Measurements from ENCODE around the gene ZNF169.
A peak's percentile ranks its signal among the peaks of the same experiment; 100 is the strongest.
"Not testable (repeated sequence)": the region's sequence is repeated elsewhere in the genome, so short reads cannot be mapped to it uniquely, and the experiment has no call there.

Gene ZNF169

GRCh38 chr9:94259077-94259862, at the start of gene ZNF169:
Gene ZNF169, plus strand, starts transcription at chr9:94259298. Its CDS starts 19,515 bp downstream, at chr9:94278813.
- peak; percentile 38 for DNase-seq

- DNase-seq = no peak
Observed at GRCh38 chr9:94210616-94211603, 48.2 kb upstream of the ZNF169 start.

- no peak for DNase-seq
Observed at GRCh38 chr9:94212091-94212490, 47.0 kb upstream of the ZNF169 start.

- DNase-seq = no peak
Observed at GRCh38 chr9:94212531-94212930, 46.6 kb upstream of the ZNF169 start.

DNA sequence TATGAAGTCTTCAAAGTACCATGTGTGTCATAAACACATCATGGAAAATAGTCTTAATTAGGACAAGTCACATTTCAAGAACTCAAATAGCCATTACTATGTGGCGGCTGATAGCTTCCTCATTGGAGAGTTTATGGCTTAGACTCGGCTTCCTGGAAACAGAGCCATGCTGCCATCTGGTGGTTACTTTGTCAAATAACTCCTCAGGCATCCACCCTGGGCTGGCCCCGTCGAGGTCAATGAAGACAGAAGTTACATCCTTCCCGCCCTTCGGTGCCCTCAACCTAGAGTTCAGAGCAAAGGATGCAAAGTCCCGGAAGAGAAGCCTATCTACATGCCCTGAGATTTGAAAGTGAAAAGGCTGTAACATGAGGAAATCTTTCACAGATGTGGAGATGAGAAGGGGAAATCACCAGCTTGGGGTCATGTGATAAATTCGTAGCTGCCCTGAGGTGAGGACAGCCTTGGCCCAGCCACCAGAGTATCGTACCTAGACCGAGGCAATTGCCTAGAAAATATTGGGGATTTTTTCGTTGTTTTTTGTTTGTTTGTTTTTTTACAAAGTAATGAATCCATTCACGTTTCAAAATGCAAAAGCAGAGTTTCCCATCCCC, 45.5 kb upstream of the ZNF169 start:
- peak; percentile 8 for DNase-seq

DNA sequence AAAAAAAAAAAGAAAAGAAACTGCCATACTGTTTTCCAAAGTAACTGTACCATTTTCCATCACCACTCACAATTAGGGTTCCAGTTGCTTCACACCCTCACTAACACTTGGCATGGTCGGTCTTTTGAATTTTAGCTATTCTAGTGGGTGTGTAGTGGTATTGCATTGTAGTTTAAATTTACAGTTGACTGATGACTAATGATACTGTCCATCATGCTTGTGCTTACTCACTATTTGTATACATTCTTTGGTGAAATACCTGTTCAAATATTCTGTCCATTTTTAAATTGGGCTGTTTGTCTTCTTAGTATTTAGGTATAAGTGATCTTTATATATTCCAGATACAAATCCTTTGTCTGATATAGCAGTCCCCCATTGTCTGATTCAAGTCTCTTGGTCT, 36.2 kb upstream of the ZNF169 start:
- DNase-seq = no peak

GRCh38 chr9:94225413-94225812, 33.7 kb upstream of the ZNF169 start:
- not testable (repeated sequence) for DNase-seq

DNA sequence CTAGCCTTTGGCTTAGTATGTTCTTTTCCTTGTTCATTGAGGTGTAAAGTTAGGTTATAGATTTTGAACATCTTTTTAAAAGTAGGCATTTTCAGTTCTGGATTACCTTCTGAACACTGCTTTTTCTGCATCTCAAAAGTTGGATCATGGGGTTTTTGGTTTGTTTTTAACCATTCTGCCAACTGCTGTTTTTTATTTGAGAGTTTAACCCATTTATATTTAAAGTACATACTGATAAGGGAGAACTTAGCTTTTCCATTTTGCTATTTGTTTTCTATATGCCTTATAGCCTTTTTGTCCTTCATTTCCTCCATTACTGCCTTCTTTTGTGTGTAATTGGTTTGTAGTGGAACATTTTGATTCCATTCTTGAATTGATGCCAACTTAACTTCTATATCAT, 30.5 kb upstream of the ZNF169 start:
- DNase-seq = no peak

- DNase-seq = no peak
Observed at GRCh38 chr9:94232428-94232827, 26.7 kb upstream of the ZNF169 start.

- not testable (repeated sequence) for DNase-seq
Observed at GRCh38 chr9:94241098-94241497, 18.0 kb upstream of the ZNF169 start.

DNA sequence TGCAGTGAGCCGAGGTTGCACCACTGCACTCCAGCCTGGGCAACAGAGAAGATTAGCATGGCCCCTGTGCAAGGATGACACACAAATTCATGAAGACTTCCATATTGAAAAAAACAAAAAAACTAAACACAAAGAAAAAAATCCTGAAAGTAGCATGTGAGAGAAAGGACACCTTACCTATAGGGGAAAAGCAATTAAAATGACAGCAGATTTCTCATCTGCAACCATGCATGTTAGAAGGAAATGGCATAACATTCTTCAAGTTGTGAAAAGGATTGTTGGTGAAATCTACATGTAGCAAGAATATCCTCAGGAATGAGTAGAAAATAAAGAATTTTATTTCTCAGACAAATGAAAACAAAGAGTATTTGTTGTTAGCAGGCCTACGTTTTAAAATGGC, 13.4 kb upstream of the ZNF169 start:
- no peak for DNase-seq

DNA sequence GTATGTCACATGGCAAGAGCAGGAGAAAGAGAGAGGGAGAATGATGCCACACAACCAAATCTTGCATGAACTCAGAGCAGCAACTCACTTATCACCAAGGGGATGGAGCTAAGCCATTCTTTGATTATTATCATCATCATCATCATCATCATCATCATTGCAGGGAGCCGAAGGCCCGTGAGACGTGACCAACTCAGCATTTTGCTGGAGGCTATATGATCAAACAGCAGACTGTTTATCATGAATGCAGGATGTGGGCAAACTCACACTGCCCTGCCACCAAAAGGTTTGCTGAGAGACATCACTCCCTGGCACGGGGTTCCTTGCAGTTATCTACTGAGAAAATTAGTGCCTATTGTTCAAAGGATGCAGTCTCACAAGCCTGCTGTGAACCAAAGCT, 8.6 kb upstream of the ZNF169 start:
- no peak for DNase-seq

- DNase-seq = no peak
Observed at GRCh38 chr9:94256007-94256406, 3.1 kb upstream of the ZNF169 start.

DNA sequence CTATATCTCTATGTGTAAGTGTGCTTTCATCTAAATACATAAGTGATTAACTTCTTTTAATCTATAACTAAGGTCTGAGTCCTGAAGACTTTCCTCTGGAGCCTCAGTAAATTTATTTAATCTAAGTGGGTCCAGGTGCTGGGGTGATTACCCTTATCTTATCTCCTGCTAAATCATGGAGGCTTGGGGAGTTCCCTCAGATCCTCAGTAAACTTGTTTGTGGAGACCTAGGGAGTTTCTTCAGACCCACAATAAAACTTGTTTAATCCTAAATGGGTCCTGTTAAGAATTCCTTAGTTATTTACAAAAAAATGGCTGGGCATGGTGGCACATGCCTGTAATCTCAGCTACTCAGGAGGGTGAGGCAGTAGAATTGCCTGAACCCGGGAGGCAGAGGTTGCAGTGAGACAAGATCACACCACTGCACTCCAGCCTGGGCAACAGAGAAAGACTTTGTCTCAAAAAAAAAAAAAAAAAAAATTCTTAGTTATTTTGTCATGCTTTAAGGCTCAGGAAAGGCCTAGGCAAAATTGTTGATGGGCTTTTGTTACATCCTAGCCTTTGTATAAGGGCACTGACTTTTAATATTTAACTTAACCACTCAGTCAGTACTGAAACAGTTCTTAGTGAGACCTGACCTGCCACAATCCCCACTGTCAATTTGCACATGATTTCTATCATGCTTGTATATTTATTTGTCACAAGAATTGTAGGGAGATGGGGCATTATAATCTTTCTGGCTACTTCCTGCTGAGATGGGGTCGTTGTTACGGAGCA, 6.7 kb downstream of the ZNF169 start:
- not testable (repeated sequence) for DNase-seq

DNA sequence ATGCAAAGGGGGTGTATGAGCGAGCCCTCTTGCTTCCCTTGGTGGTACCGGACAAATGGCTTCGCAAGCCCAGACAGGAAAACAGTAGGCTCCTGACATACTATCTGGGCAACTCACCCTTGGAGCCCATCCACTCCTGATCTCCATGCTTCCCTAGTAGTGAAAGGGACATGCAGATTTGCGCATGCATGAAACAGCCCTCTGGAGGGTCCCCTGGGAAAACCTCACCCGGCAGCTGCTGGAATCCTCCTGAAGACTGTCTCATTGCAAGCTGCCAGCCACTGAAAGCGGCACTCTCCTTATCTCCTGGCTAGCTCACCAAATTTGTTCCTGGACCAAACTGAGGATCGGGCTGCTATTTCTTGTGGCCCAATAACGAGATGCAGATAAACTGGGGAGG, 10.2 kb downstream of the ZNF169 start:
- DNase-seq = peak; percentile 28

DNA sequence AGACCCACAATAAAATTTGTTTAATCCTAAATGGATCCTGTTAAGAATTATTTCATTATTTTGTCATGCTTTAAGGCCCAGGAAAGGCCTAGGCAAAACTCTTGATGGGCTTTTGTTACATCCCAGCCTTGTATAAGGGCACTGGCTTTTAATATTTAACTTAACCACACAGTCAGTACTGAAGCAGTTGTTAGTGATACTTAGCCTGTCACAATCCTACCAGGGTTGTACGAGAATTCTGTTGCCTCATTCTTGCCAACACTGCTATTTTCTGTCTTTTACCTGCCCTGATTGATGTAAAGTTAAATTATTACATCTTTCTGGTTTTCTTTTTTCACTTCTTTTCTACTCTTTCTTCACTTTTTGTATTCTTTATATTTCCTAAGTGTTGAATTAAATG, 10.9 kb downstream of the ZNF169 start:
- no peak for DNase-seq

- not testable (repeated sequence) for DNase-seq
Observed at GRCh38 chr9:94277029-94277428, 17.9 kb downstream of the ZNF169 start.

- DNase-seq = no peak
Observed at GRCh38 chr9:94277885-94278536, 18.9 kb downstream of the ZNF169 start.

- no peak for DNase-seq
Observed at GRCh38 chr9:94280409-94280989, 21.4 kb downstream of the ZNF169 start.

GRCh38 chr9:94281101-94281500, 22.0 kb downstream of the ZNF169 start:
- DNase-seq = no peak

- DNase-seq = no peak
Observed at GRCh38 chr9:94286116-94286515, 27.0 kb downstream of the ZNF169 start.
